ENCODE measurements around the gene LCN1.

Gene LCN1

DNA sequence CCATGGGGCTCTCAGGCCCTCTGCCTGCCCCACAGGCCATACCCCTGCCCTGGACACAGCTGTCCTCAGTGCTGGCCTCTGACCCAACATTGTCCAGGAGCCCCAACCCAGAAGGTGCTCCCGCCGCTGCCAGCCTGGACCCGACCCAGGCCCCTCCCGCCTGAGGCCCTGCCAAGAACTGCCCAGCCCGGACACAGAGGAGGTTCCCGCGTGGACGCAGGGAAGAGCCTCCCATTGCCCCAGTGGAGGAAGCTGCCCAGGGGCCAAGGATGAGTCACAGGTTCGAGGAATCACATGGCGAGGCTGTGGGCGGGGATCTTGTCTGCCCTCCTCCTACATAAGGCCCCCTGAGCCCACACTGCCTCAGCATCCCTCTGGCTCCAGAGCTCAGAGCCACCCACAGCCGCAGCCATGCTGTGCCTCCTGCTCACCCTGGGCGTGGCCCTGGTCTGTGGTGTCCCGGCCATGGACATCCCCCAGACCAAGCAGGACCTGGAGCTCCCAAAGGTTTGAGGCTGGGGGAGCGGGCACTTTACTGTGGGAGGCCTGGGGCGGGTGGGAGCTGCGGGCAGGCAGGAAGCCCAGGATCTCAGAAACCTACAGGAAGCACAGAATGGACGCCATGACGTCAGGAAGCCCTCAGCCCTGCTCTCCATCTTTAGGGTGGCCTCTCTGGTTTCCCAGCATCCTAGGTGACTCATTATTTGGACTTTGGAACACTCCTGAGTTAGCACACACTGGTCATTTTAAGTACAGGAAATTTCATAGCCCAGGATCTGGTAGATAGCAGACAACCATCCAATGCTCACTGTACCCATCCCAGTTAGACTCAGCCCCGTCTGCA, 40.4 kb downstream of the LCN1 start, which contains the start of gene PAEP:
Gene PAEP (plus strand): TSS at position 366 of the 844 bp plus-strand sequence.
- DNase-seq, result no peak

DNA sequence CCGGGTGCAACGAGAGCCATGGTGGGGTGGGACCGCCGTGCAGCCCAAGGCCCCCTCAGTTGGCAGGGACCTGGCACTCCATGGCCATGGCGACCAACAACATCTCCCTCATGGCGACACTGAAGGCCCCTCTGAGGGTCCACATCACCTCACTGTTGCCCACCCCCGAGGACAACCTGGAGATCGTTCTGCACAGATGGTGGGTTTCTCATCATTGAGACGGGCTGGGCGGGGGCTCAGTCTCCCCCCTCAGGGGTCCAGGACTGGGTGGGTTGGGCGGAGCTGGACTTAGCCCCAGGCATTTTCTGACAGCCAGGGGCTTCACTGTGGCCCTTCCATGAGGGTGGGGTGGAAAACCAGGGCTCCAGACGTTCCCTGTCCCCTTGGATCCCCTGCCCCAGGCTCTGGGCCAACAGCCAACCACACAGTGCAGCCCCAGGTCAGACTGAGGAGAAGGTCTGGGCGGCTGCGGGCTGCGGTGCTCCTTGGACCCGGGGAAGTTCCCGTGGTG, 41.0 kb downstream of the LCN1 start:
- DNase-seq, result no peak
- in situ Hi-C loops (cut with MboI; ENCODE audit: low pct_unique_long_range_greater_than_20kb, low sequenced_read_pairs), result no loop called here

More for the DNA sequence above, 40.4 kb downstream of the LCN1 start, which contains the start of gene PAEP:
- in situ Hi-C loops (cut with MboI; ENCODE audit: low pct_unique_long_range_greater_than_20kb, low sequenced_read_pairs), result no loop called here

DNA sequence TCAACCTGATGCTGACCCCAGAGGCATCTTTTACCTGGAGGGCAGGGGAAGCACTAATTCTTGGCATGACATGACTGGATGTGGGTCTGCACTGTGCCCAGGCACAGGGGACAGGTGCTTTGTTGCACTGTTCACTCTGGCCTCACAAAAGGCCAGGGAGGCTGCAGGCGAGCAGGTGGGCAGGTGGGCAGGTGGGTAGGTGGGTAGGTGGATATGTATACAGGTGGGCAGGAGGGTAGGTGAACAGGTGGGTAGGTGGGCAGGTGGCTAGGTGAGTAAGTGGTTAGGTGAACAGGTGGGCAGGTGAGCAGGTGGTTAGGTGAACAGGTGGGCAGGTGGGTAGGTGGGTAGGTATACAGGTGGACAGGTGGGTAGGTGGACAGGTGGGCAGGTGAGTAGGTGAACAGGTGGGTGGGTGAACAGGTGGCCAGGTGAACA, 41.8 kb downstream of the LCN1 start:
- DNase-seq, result no peak
- in situ Hi-C loops (cut with MboI; ENCODE audit: low pct_unique_long_range_greater_than_20kb, low sequenced_read_pairs), result no loop called here

GRCh38 chr9:135563858-135564257, 42.6 kb downstream of the LCN1 start:
- DNase-seq, result no peak
- in situ Hi-C loops (cut with MboI; ENCODE audit: low pct_unique_long_range_greater_than_20kb, low sequenced_read_pairs), result no loop called here

- no peak for DNase-seq
- in situ Hi-C loops (cut with MboI; ENCODE audit: low pct_unique_long_range_greater_than_20kb, low sequenced_read_pairs), result no loop called here
Measured at GRCh38 chr9:135565141-135565628, 43.9 kb downstream of the LCN1 start.

GRCh38 chr9:135565636-135566035, 44.4 kb downstream of the LCN1 start:
- DNase-seq, result no peak
- in situ Hi-C loops (cut with MboI; ENCODE audit: low pct_unique_long_range_greater_than_20kb, low sequenced_read_pairs), result no loop called here

GRCh38 chr9:135566552-135566951, 45.3 kb downstream of the LCN1 start:
- in situ Hi-C loops (cut with MboI; ENCODE audit: low pct_unique_long_range_greater_than_20kb, low sequenced_read_pairs), result no loop called here
- no peak for DNase-seq

- no peak for DNase-seq
- in situ Hi-C loops (cut with MboI; ENCODE audit: low pct_unique_long_range_greater_than_20kb, low sequenced_read_pairs), result no loop called here
Measured at GRCh38 chr9:135567311-135567710, 46.1 kb downstream of the LCN1 start.

DNA sequence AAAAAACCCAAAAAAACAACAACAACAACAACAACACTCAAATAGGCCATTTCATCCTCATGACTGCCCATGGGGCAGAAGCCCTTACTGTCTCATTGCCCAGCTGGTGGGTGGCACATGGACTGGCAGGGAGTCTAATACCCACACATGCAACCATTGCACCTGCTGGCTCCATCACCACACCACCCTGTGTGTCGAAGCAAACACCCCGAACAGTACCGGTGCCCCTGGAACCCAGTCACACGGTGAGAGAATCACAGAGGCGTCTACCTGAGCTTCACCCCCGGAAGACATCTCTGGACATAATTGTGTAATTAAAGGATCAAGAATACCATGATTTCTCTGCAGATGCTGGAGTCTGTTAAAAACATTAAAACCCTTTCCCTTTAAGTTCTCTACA, 46.8 kb downstream of the LCN1 start:
- in situ Hi-C loops (cut with MboI; ENCODE audit: low pct_unique_long_range_greater_than_20kb, low sequenced_read_pairs), result no loop called here

GRCh38 chr9:135570456-135570855, 49.2 kb downstream of the LCN1 start:
- no peak for DNase-seq
- in situ Hi-C loops (cut with MboI; ENCODE audit: low pct_unique_long_range_greater_than_20kb, low sequenced_read_pairs), result no loop called here

More for the DNA sequence above, 46.8 kb downstream of the LCN1 start:
- DNase-seq, result no peak

DNA sequence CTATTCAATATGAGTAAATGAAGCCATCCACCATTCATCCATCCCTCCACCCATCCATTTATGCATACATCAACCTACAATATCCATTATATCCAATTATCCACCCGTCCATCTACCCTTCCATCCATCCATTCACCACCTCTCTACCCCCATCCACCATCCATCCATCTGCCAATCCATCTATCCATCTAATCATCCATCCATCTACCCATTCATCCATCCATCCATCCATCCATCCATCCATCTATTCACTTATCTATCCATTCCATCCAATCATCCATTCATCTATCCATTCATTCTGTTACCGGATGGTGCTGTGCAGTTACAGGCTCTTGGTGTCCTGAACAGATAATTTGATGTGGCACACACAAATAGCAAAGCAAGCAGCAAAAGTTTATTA, 51.0 kb downstream of the LCN1 start:
- no peak for DNase-seq
- in situ Hi-C loops (cut with MboI; ENCODE audit: low pct_unique_long_range_greater_than_20kb, low sequenced_read_pairs), result no loop called here

DNA sequence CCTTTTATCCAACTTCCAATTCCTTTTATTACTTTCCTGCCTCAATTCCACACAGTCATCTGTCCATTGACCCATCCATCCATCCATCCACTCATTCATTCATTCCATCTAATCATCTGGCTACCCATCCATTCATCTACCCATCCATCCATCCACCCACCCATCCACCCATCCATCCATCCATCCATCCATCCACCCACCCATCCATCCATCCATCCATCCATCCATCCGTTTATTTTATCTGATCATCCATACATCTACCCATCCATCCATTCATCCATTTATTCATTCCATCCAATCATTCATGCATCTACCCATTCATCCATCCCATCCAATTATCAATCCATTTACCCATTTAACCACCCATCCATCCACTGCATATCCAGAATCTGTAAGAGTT, 51.9 kb downstream of the LCN1 start:
- in situ Hi-C loops (cut with MboI; ENCODE audit: low pct_unique_long_range_greater_than_20kb, low sequenced_read_pairs), result no loop called here

DNA sequence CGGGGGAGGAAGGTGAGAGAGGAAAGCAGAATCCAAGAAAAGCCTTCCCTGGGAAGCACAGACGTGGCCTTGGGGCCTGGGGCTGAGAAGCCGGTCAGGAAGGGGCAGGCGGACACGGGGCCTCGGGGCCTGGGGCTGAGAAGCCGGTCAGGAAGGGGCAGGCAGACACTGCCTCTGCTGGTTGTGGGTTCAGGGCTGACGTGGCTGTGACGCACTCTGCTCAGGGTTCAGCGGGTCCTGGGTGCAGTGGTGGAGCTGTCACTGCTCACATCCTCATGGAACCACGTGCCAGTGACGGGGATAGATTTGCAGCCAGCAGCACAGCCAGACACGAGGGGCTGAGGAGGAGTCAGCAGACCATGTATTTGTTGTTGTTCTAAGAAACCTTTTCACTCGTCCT, 53.1 kb downstream of the LCN1 start:
- no peak for DNase-seq
- in situ Hi-C loops (cut with MboI; ENCODE audit: low pct_unique_long_range_greater_than_20kb, low sequenced_read_pairs), result no loop called here

More for the DNA sequence above, 51.9 kb downstream of the LCN1 start:
- no peak for DNase-seq

GRCh38 chr9:135574943-135575342, 53.7 kb downstream of the LCN1 start:
- in situ Hi-C loops (cut with MboI; ENCODE audit: low pct_unique_long_range_greater_than_20kb, low sequenced_read_pairs), result no loop called here
- no peak for DNase-seq
